Effector memory CD8-positive, alpha-beta T cell (primary cell): Measurements from ENCODE around the gene ZSCAN31.
"Not testable (repeated sequence)": the region's sequence is repeated elsewhere in the genome, so short reads cannot be mapped to it uniquely, and the experiment has no call there.

Experiments used
- ATAC-seq: fragments of 150-1000 bp; cut with Tn5 transposase; replicated peaks from 2 replicates; pipeline ENCODE4 v1.10.0; 2021; ENCODE audit warnings: mild to moderate bottlenecking, moderate library complexity
- DNase-seq, 3 experiments: peaks; one replicate each; pipeline ENCODE4 v3.0.0; 2021
- H3K27ac Mint-ChIP-seq, 2 donors: one replicate each; pipeline ENCODE4 v1.8.0; 2022; ENCODE audit warnings: mild to moderate bottlenecking in 2 of 2, mixed read lengths in 2 of 2, moderate library complexity in 2 of 2
- H3K27me3 Mint-ChIP-seq, 2 donors: one replicate each; pipeline ENCODE4 v1.8.0; 2022; ENCODE audit warnings: mixed read lengths in 2 of 2
- H3K36me3 Mint-ChIP-seq: one replicate; pipeline ENCODE4 v1.8.0; 2022; ENCODE audit warnings: mild to moderate bottlenecking, moderate library complexity, mixed read lengths; ENCODE audit not compliant: insufficient read depth
- H3K4me1 Mint-ChIP-seq, 2 donors: one replicate each; pipeline ENCODE4 v1.8.0; 2022; ENCODE audit warnings: low read depth in 2 of 2, mixed read lengths in 2 of 2
- H3K4me3 Mint-ChIP-seq, 2 donors: one replicate each; pipeline ENCODE4 v1.8.0; 2022; ENCODE audit warnings: mild to moderate bottlenecking in 2 of 2, mixed read lengths in 2 of 2, moderate library complexity in 2 of 2
- H3K9me3 Mint-ChIP-seq, 2 donors: one replicate each; pipeline ENCODE4 v1.8.0; 2022; ENCODE audit warnings: mixed read lengths in 2 of 2
- total RNA-seq, 9 experiments: gene quantifications; one replicate each; lab custom pipeline; 2026; lab: John Stamatoyannopoulos, UW

The ZSCAN31 gene
- 0.78 to 5.4 (median 2.6) reads per million in 9 experiments for total RNA-seq

DNA sequence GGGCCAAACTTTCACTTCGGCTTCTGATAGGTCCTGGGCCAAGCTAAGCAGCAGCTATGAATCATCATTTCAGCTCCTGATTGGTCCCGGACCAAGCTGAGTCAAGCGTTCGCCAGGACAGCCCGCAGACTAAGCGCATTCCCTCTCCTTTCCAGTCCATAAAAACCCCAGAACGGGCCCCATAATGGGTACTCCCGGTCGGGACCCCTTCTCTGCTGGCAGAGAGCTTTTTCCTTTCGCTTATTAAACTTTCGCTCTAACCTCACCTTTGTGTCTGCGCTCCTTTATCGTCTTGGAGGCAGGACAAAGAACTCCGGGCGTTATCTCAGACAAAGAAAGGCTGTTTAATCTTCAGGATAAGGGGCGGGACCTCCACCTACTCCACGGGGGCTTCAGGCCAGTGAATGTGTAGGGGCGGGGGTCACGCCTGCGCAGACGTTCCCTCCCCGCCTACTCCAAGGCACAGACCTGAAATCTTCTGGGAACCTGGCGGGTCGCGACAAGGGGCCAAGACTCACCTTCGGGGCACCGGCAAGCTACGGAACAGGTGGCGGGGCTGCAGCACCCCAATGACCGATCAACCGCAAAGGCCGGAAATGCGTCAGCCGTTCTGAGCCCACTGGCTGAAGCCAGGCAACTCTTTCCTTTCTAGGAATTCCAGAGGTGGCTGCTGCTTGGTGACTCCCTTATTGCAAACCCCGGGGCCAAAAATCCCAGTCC is at the start of gene ZSCAN31:
Gene ZSCAN31 (minus strand): TSS at position 585 of the 720 bp plus-strand sequence. CDS start 6,465 bp downstream, outside the sequence.
- H3K27me3 Mint-ChIP-seq, result peaks cover 0 to 6% of the 10 kb centered on the region in 2 donors
- H3K9me3 Mint-ChIP-seq, result peaks cover 0 to 7% of the 10 kb centered on the region in 2 donors
- H3K4me1 Mint-ChIP-seq, result peaks cover 0 to 10% of the 10 kb centered on the region in 2 donors
- no peaks in the 10 kb centered on the region for H3K36me3 Mint-ChIP-seq
- H3K4me3 Mint-ChIP-seq, result no peak within 1 kb of the TSS
- peak; percentile 82 for ATAC-seq
- peak; percentile 71 to 74 (median 72) for DNase-seq
- H3K27ac Mint-ChIP-seq, result no peak within 1 kb of the TSS

DNA sequence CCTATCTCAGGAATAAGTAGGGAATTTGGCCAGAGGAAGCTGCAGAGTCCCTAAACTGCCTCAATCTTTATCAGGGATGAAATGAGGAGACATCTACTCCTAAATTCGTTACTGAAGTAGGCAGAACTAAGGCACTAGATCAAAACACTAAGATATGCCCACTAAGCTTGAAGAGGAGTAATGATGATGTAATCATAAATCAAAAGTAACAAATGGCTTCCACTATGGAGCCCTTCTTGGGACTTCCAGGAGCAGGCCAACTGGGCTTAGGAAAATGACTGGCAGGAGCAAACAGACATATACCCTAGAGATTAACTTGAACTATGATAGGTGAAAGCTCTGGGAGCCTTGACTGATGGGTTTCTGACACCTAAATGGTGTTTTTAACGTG is 48.2 kb upstream of the ZSCAN31 start:
- H3K4me3 Mint-ChIP-seq, result no peak overlapping the region
- H3K36me3 Mint-ChIP-seq, result peaks cover 14% of the 10 kb centered on the region
- peaks cover 3 to 9% of the 10 kb centered on the region in 2 donors for H3K4me1 Mint-ChIP-seq
- DNase-seq (no peak), ATAC-seq (no peak)
- H3K9me3 Mint-ChIP-seq, result no peaks in the 10 kb centered on the region
- no peak overlapping the region for H3K27ac Mint-ChIP-seq
- H3K27me3 Mint-ChIP-seq, result no peaks in the 10 kb centered on the region

DNA sequence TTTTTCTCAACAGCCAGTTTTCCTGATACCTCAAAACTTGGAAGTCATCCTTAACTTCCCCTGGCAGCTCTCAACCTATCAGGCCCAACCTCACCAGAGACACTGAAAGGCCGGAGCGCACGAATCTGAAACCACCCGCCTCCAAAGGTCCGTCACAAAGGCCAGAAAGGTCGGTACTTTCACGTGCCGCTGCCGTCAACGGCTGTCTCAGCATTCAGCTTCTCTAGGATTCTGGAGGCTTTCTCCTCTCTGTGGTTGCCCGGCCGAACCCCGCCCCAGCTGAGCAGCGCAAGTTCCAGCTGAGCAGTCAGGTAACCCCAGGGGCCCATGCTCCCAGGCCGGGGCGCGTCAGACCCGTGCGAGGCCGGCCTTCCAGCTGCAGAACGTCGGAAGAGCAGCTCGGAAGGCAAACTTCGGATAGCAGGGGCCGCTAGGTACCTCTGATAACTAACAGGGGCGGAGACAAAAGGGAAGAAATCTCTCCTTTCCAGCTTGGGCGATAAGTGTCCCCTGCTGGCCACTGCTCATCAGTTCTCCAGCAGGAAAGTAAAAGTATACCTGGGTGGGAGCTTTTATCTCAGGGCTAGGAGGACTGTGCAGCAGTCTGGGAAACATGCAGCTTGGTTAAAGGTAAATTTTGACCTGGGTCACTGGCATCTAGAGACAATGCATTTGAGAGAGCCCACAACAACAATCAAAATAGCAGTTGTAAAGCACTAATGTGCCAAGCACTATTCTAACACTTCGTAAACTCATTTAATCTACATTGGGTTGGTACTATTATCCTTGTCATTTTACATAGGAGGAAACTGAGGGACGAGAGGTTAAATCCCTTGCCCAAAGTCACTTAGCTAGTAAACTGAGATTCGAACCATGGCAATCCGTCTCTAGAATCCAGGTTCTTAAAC is 47.5 kb upstream of the ZSCAN31 start:
- H3K9me3 Mint-ChIP-seq, result no peaks in the 10 kb centered on the region
- DNase-seq (peak in 1 of 3 experiments; percentile 5), ATAC-seq (peak; percentile 58)
- no peaks in the 10 kb centered on the region for H3K27me3 Mint-ChIP-seq
- H3K36me3 Mint-ChIP-seq, result peaks cover 14% of the 10 kb centered on the region
- H3K4me3 Mint-ChIP-seq, result peak overlapping the region in 1 of 2 donors; percentile 22
- peaks cover 3 to 8% of the 10 kb centered on the region in 2 donors for H3K4me1 Mint-ChIP-seq
- no peak overlapping the region for H3K27ac Mint-ChIP-seq

DNA sequence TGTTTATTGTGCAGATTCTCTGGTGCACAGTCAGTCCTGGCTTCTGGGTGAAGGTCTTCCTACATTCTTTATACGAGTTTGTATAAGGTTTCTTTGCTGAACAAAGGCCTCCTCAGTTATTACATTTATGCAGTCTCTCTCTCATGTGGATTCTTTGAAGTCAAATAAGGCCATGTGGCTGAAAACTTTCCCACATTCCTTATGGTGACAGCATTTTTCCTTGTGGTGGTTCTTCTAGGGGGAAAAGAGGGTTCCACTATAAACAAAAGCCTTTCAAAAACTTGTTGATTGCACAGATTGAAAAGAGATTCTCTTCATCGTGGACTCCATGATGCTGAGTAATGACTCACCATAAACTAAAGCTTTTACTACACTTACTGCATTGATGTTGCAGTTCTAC is 44.4 kb upstream of the ZSCAN31 start:
- ATAC-seq, result no peak
- H3K4me3 Mint-ChIP-seq, result no peak overlapping the region
- H3K36me3 Mint-ChIP-seq, result peaks cover 18% of the 10 kb centered on the region
- peaks cover 0 to 2% of the 10 kb centered on the region in 2 donors for H3K4me1 Mint-ChIP-seq
- H3K27ac Mint-ChIP-seq, result no peak overlapping the region
- no peak for DNase-seq
- H3K27me3 Mint-ChIP-seq, result no peaks in the 10 kb centered on the region
- H3K9me3 Mint-ChIP-seq, result no peaks in the 10 kb centered on the region

DNA sequence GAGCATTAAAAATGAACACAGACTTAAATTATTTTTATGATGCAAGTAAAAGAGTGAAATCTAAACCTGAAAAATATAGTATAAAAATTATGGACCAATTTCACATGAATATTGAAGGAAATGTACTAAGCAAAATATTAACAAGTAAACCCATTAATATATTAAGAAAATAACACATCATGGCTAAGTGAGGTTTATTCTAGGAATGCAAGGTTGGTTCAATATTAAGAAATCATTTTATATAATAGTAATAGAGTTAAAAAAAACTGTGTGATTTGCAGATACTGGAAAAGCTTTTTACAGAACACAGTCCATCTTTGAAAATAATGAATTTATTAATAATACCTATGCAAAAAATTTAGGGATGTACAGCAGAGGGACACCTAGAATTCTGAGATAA is 42.7 kb upstream of the ZSCAN31 start:
- H3K27ac Mint-ChIP-seq, result no peak overlapping the region

DNA sequence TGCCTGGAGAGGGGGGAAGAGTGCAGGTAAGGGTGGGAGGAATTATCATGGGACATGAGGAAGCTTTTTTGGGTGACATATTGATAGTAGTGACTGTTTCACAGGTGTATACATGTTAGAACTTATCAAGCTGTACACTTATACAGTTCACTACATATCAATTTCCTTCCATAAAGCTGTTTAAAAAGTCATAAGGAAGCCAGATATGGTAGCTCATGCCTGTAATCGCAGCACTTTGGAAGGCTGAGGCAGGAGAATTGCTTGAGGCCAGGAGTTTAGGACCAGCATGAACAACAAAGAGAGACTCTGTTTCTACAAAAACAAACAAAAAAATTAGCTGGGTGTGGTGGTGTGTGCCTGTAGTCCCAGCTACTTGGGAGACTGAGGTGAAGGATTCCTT is 41.9 kb upstream of the ZSCAN31 start:
- ATAC-seq, result no peak
- Mint-ChIP-seq H3K4me1 (no peaks in the 10 kb centered on the region), H3K9me3 (no peaks in the 10 kb centered on the region), H3K4me3 (no peak overlapping the region), H3K36me3 (peaks cover 18% of the 10 kb centered on the region), H3K27me3 (no peaks in the 10 kb centered on the region), H3K27ac (no peak overlapping the region)
- DNase-seq, result no peak

More for the DNA sequence above, 42.7 kb upstream of the ZSCAN31 start:
- H3K36me3 Mint-ChIP-seq, result peaks cover 18% of the 10 kb centered on the region
- peaks cover 0 to 2% of the 10 kb centered on the region in 2 donors for H3K4me1 Mint-ChIP-seq
- H3K4me3 Mint-ChIP-seq, result no peak overlapping the region
- DNase-seq, result no peak
- H3K27me3 Mint-ChIP-seq, result no peaks in the 10 kb centered on the region
- H3K9me3 Mint-ChIP-seq, result no peaks in the 10 kb centered on the region
- no peak for ATAC-seq

DNA sequence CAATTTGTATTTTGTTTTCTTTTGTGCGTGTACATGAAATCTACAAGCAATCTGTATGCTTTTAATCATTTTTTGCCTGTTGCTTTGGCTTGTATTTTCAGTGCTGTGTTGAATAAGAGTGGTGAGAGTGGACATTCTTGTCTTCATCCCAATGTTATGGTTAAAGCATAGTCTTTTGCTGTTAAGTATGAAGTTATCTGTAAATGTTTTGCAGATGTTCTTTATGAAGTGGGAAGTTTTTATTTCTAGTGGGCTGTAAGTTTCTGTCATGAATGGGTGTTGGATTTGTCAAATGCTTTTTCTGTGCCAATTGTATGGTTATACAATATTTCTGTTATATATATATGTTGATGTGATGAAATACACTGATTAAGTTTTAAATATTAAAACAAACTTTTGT is 38.0 kb upstream of the ZSCAN31 start:
- Mint-ChIP-seq H3K36me3 (peaks cover 4% of the 10 kb centered on the region), H3K27me3 (no peaks in the 10 kb centered on the region), H3K4me1 (no peaks in the 10 kb centered on the region)

DNA sequence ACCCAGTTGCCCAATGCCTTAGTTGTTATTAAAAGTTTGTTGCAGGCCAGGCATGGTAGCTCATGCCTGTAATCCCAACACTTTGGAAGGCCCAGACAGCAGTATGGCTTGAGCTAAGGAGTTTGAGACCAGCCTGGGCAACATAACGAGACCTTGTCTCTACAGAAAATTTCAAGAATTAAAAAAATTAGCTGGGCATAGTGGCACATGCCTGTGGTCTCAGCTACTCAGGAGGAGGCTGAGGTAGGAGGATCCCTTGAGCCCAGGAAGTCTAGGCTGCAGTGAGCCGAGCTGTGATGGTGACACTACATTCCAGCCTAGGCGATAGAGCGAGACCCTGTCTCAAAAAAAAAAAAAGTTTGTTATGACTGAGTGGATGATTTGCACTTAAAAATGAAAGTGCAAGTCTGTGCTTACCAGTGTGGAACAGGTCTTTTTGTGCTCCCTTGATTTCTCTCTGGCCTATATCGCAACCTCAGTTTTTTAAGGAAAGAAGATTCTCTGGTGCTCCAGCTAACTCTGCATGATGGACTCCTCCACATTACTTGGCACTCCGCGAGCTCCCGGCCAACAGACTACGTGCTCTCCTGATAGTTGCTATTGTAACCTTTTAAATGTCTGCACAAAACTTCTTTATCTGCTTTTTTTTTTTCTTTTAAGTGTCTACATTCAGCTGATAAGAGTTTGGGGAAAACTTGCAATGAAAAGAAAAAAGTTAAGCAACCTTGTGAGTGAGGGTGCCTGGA is 35.9 kb upstream of the ZSCAN31 start:
- H3K36me3 Mint-ChIP-seq, result peaks cover 9% of the 10 kb centered on the region
- ATAC-seq (no peak), DNase-seq (no peak)
- no peaks in the 10 kb centered on the region for H3K27me3 Mint-ChIP-seq
- H3K4me3 Mint-ChIP-seq, result no peak overlapping the region
- H3K4me1 Mint-ChIP-seq, result no peaks in the 10 kb centered on the region
- H3K27ac Mint-ChIP-seq, result no peak overlapping the region
- H3K9me3 Mint-ChIP-seq, result no peaks in the 10 kb centered on the region

More for the DNA sequence above, 38.0 kb upstream of the ZSCAN31 start:
- no peak overlapping the region for H3K27ac Mint-ChIP-seq
- ATAC-seq, result no peak
- H3K9me3 Mint-ChIP-seq, result no peaks in the 10 kb centered on the region
- no peak for DNase-seq
- H3K4me3 Mint-ChIP-seq, result no peak overlapping the region

DNA sequence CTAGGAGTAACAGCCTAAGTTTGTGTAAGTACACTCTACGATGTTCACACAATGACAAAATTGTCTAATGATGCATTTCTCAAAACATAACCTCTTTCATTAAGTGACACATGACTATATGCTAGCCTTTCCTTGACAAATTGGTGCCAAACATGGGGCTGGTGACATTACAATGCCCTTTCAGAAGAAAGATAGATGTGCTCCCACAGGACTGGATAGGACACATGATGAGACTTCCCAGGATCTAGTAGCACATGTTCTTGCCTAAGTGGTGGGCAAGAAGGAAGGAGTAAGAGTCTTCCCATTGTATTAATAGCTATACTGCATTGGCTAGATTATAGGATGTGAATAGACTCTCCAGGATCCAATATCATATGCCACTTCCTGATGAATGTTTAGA is 35.3 kb upstream of the ZSCAN31 start:
- Mint-ChIP-seq H3K27ac (no peak overlapping the region), H3K4me1 (no peaks in the 10 kb centered on the region), H3K36me3 (peaks cover 9% of the 10 kb centered on the region), H3K4me3 (no peak overlapping the region), H3K27me3 (no peaks in the 10 kb centered on the region), H3K9me3 (no peaks in the 10 kb centered on the region)
- DNase-seq, result no peak
- no peak for ATAC-seq

DNA sequence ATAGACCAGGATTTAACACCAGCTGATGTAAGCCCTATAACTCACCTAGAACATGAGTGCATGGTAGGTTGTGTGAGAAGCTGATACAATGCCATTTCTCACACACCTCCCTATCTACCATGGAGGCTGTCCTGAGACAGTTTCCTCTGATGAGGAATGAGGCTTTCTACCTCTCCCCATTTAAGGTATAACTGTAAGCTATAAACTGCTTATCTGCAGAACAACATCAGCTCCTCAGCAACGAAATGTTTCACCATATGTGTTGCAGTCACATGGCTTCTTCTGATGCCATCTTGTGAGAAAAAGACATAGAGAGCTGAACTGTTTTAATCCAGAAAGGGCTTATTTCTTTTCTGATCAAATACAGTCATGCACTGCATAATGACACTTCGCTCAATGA is 34.5 kb upstream of the ZSCAN31 start:
- Mint-ChIP-seq H3K36me3 (peaks cover 12% of the 10 kb centered on the region), H3K9me3 (no peaks in the 10 kb centered on the region), H3K4me1 (no peaks in the 10 kb centered on the region), H3K27me3 (no peaks in the 10 kb centered on the region), H3K4me3 (no peak overlapping the region), H3K27ac (no peak overlapping the region)
- no peak for DNase-seq
- ATAC-seq, result no peak

DNA sequence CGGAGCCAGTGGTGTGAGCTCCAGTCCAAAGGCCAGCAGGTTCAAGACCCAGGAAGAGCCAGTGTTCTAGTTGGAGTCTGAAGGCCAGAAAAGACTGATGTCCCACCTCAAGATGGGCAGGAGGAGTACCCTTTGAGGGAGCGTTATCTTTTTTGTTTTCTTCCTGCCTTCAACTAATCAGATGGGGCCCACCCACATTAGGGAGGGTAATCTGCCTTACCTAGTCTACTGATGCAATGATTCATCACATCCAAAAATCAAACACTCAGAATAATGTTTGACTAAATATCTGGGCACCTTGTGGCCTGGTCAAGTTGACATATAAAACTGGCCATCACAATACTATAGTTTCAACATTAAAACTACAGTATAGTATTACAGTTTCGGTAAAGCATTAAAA is 33.5 kb upstream of the ZSCAN31 start:
- H3K36me3 Mint-ChIP-seq, result peaks cover 12% of the 10 kb centered on the region
- ATAC-seq, result no peak

DNA sequence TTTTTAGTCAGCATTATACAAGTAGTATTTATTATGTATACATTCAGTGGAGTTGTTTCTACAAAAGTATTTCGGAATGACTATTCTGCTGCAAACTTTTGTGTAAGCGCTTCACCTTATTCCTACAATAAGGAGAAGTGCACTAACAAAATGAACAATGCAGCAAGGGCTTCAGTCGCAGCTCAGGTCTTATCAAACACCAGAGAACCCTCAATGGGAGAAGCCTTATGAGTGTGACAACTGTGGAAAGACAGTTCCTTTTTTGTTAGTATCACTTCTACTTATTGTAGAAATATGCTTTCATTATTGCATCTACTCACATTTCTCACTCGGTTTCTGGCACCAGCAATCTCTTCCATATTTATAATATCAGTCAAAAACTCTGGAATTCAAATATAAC is 32.6 kb upstream of the ZSCAN31 start:
- no peak overlapping the region for H3K4me3 Mint-ChIP-seq
- H3K9me3 Mint-ChIP-seq, result no peaks in the 10 kb centered on the region
- ATAC-seq (no peak), DNase-seq (no peak)
- no peaks in the 10 kb centered on the region for H3K4me1 Mint-ChIP-seq
- H3K27ac Mint-ChIP-seq, result no peak overlapping the region
- H3K36me3 Mint-ChIP-seq, result peaks cover 12% of the 10 kb centered on the region
- H3K27me3 Mint-ChIP-seq, result no peaks in the 10 kb centered on the region

More for the DNA sequence above, 33.5 kb upstream of the ZSCAN31 start:
- no peak overlapping the region for H3K4me3 Mint-ChIP-seq
- H3K4me1 Mint-ChIP-seq, result no peaks in the 10 kb centered on the region
- DNase-seq, result no peak
- no peaks in the 10 kb centered on the region for H3K27me3 Mint-ChIP-seq
- H3K27ac Mint-ChIP-seq, result no peak overlapping the region
- no peaks in the 10 kb centered on the region for H3K9me3 Mint-ChIP-seq

DNA sequence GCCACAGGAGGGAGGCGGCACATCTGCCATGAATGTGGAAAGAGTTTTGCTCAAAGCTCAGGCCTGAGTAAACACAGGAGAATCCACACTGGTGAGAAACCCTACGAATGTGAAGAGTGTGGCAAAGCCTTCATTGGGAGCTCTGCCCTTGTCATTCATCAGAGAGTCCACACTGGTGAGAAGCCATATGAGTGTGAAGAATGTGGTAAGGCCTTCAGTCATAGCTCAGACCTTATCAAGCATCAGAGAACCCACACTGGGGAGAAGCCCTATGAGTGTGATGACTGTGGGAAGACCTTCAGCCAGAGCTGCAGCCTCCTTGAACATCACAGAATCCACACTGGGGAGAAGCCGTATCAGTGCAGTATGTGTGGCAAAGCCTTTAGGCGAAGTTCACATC is 29.6 kb upstream of the ZSCAN31 start:
- not testable (repeated sequence) for H3K4me3 Mint-ChIP-seq, ATAC-seq, H3K9me3 Mint-ChIP-seq, H3K27me3 Mint-ChIP-seq, DNase-seq, H3K4me1 Mint-ChIP-seq
- Mint-ChIP-seq H3K27ac (peak overlapping the region in 1 of 2 donors; percentile 13), H3K36me3 (peaks cover 12% of the 10 kb centered on the region)
